ENCODE data around the gene CD300LG. TPM values are rescaled to one million over a fixed set of nuclear protein-coding genes. Genes with fewer than 3 reads are reported as not detected.

Gene CD300LG
- total RNA-seq, 1 donor from 2014 or later: not detected

GRCh38 chr17:43853546-43853945 lies 6.6 kb downstream of the CD300LG start:
- DNase-seq (ENCODE audit: low read depth): no peak
- no peak overlapping the region for H3K4me3 ChIP-seq (ENCODE audit: low read depth, low read length)
- TF ChIP-seq CTCF (conservative IDR thresholded peaks at IDR 0.05; ENCODE audit: low read depth, low read length): no peak

- no peak overlapping the region for H3K4me3 ChIP-seq (ENCODE audit: low read depth, low read length)
- DNase-seq (ENCODE audit: low read depth): no peak
- no peak for TF ChIP-seq CTCF (conservative IDR thresholded peaks at IDR 0.05; ENCODE audit: low read depth, low read length)
Observed at GRCh38 chr17:43854498-43854897, 7.5 kb downstream of the CD300LG start.

- no peak for DNase-seq (ENCODE audit: low read depth)
- TF ChIP-seq CTCF (conservative IDR thresholded peaks at IDR 0.05; ENCODE audit: low read depth, low read length): no peak
- no peak overlapping the region for H3K4me3 ChIP-seq (ENCODE audit: low read depth, low read length)
Observed at GRCh38 chr17:43855061-43855460, 8.1 kb downstream of the CD300LG start.

GRCh38 chr17:43856141-43856540 lies 9.2 kb downstream of the CD300LG start:
- TF ChIP-seq CTCF (conservative IDR thresholded peaks at IDR 0.05; ENCODE audit: low read depth, low read length): no peak
- no peak for DNase-seq (ENCODE audit: low read depth)
- no peak overlapping the region for H3K4me3 ChIP-seq (ENCODE audit: low read depth, low read length)

- no peak overlapping the region for H3K4me3 ChIP-seq (ENCODE audit: low read depth, low read length)
- no peak for DNase-seq (ENCODE audit: low read depth)
- no peak for TF ChIP-seq CTCF (conservative IDR thresholded peaks at IDR 0.05; ENCODE audit: low read depth, low read length)
Observed at GRCh38 chr17:43857141-43857540, 10.2 kb downstream of the CD300LG start.

GRCh38 chr17:43857957-43858600 lies 11.1 kb downstream of the CD300LG start:
- DNase-seq (ENCODE audit: low read depth): no peak
- no peak overlapping the region for H3K4me3 ChIP-seq (ENCODE audit: low read depth, low read length)
- no peak for TF ChIP-seq CTCF (conservative IDR thresholded peaks at IDR 0.05; ENCODE audit: low read depth, low read length)

GRCh38 chr17:43860077-43860725 lies 13.2 kb downstream of the CD300LG start:
- no peak for TF ChIP-seq CTCF (conservative IDR thresholded peaks at IDR 0.05; ENCODE audit: low read depth, low read length)
- no peak for DNase-seq (ENCODE audit: low read depth)
- H3K4me3 ChIP-seq (ENCODE audit: low read depth, low read length): no peak overlapping the region
